ENCODE results near the gene IFNA16. TPM values are rescaled to one million over a fixed set of nuclear protein-coding genes. Genes with fewer than 3 reads are reported as not detected.
"Not testable (repeated sequence)": the region's sequence is repeated elsewhere in the genome, so short reads cannot be mapped to it uniquely, and the experiment has no call there.

IFNA16 gene
- total RNA-seq, 1 donor from 2014 or later: not detected

DNA sequence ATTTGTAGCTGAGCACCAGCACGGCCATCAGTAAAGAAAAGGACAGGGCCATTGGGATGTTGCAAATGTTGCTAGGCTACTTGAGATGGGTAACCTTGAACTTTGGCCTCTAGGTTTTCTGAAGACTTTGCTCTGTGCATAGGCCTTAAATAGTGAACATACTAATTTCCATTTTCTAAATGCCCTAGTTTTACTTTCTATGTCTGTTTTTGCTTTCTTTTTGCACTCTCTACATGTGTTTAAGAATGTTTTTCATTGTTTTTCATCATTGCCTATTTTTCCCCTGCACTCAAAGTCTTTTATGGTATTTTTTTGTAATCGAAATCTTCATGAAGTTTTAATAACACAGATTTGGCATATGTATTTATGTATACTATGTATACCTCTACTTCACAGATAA lies 11.0 kb upstream of the IFNA16 start, which contains the start of gene IFNA17:
Gene IFNA17, minus strand, starts transcription at position 101 of the 400 bp plus-strand sequence. Its CDS starts 49 bp downstream, at position 52.
- Mint-ChIP-seq H3K4me1 (ENCODE audit: low read depth) (no peaks in the 10 kb centered on the region), H3K9me3 (no peaks in the 10 kb centered on the region), H3K27ac (no peak within 1 kb of the TSS), H3K4me3 (no peak within 1 kb of the TSS), H3K27me3 (ENCODE audit: insufficient read depth) (peaks cover 8% of the 10 kb centered on the region), H3K36me3 (ENCODE audit: low read depth) (no peaks in the 10 kb centered on the region)
- intact Hi-C loops (cut with micrococcal nuclease): no loop called here
- no peak for DNase-seq (ENCODE audit: low spot score)

DNA sequence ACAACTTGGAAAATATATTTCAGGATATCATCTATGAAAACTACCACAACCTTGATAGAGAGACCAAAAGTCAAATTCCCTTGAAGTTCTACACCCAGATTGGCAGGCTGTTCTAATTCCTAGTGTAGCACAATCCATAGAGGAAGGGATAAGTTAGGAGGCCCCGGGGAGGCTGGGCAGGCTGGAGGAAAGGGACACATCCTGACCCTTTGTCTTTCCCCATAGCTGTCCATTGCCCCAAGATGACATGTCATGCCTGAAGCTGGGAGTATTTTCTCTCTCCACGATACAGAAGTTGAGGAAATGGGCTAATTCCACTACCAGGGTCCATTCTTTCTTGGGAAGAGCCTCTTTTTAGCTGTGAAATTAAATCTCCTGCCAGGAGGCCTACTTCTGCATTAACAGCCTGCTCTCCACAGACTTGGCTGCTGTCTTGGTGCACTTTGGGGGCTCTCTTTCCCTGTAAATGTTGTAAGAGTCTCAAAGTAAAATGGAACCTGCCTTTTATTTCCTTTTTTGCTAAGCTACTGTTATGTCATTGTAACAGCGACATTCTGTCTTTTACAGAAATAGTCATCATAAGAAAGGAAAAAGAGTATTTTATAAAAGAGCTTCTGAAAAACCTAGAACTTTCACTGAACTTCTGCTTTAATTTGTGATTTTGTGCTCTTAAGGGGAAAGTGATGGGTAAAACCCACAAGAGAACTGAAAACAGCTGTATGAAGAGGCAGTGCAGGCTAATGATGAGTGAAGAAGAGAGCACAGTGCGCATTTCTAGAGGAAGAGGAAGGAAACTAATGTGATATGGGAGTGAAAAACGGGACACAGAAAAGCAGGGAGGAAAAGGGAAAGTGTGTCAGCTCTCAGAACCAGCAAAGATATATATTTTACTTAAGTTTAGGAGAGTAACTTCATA lies 3.4 kb downstream of the IFNA16 start:
- H3K9me3 Mint-ChIP-seq; H3K4me3 Mint-ChIP-seq; intact Hi-C loops (cut with micrococcal nuclease); DNase-seq (ENCODE audit: low spot score); H3K27ac Mint-ChIP-seq; H3K36me3 Mint-ChIP-seq (ENCODE audit: low read depth); H3K4me1 Mint-ChIP-seq (ENCODE audit: low read depth): not testable (repeated sequence)
- H3K27me3 Mint-ChIP-seq (ENCODE audit: insufficient read depth): peaks cover 30% of the 10 kb centered on the region

DNA sequence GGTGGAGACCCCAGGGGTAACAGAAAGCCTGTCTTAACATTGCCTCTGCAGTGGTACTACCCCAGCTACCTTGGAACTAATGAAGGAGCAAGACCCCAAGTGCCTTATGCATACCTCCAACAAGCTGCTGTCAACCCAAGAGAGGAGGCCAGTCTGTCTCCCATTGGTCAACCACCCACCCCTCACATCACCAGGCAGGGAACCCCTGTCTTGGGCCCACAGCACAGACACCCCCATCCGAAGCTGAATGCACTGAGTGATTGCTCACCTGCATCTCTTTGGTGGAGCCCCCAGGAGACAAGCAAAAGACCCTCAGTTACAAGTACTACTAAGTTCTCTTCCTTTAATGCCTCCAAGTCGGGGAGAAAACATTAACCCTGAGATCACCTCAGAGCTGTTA lies 5.0 kb downstream of the IFNA16 start:
- intact Hi-C loops (cut with micrococcal nuclease); DNase-seq (ENCODE audit: low spot score): not testable (repeated sequence)

DNA sequence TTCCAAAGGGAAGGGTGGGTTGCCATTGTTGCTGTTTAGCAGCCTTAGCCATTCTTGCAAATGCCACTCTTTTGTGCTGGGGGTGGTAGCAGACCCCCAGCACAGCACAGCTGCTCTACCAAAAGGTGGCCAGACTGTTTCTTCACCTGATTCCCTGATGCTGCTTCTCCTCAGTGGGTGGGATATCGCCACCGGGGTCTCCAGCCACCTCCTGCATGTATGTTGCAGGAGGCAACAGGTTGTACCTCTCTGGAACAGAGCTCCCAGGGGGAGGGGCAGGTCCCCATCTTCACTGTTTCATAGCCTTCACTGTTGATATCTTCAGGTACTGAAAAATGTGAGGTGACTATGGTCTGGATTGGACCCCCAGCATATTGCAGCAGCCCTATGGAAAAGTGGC lies 6.3 kb downstream of the IFNA16 start:
- H3K9me3 Mint-ChIP-seq; intact Hi-C loops (cut with micrococcal nuclease); H3K36me3 Mint-ChIP-seq (ENCODE audit: low read depth); H3K27ac Mint-ChIP-seq; H3K4me1 Mint-ChIP-seq (ENCODE audit: low read depth); DNase-seq (ENCODE audit: low spot score); H3K4me3 Mint-ChIP-seq: not testable (repeated sequence)
- peaks cover 15% of the 10 kb centered on the region for H3K27me3 Mint-ChIP-seq (ENCODE audit: insufficient read depth)

More for the DNA sequence above, 5.0 kb downstream of the IFNA16 start:
- not testable (repeated sequence) for H3K9me3 Mint-ChIP-seq; H3K36me3 Mint-ChIP-seq (ENCODE audit: low read depth); H3K27ac Mint-ChIP-seq; H3K4me3 Mint-ChIP-seq; H3K4me1 Mint-ChIP-seq (ENCODE audit: low read depth)
- H3K27me3 Mint-ChIP-seq (ENCODE audit: insufficient read depth): peaks cover 20% of the 10 kb centered on the region

DNA sequence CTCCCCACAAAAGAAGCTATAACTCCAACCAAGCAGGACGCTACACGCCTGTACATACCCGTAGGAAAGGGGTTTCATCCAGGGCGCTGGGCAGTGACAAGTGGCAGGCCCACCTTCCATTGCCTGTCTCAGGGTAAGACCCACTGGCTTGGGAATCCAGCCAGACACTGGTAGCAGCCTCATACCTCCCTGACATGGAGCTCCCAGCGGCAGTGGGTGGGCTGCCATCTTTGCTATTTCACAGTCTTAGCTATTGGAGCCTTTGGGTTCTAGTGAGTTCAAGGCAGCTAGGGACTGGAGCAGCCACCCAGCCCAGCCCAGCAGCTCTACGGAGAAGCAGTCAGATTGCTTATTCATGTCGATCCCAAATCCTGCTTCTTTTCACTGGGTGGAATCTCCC lies 6.8 kb downstream of the IFNA16 start:
- H3K4me1 Mint-ChIP-seq (ENCODE audit: low read depth): no peaks in the 10 kb centered on the region
- intact Hi-C loops (cut with micrococcal nuclease): no loop called here
- no peaks in the 10 kb centered on the region for H3K36me3 Mint-ChIP-seq (ENCODE audit: low read depth)
- no peaks in the 10 kb centered on the region for H3K9me3 Mint-ChIP-seq
- no peak overlapping the region for H3K4me3 Mint-ChIP-seq
- DNase-seq (ENCODE audit: low spot score): no peak
- no peak overlapping the region for H3K27ac Mint-ChIP-seq
- peaks cover 15% of the 10 kb centered on the region for H3K27me3 Mint-ChIP-seq (ENCODE audit: insufficient read depth)

DNA sequence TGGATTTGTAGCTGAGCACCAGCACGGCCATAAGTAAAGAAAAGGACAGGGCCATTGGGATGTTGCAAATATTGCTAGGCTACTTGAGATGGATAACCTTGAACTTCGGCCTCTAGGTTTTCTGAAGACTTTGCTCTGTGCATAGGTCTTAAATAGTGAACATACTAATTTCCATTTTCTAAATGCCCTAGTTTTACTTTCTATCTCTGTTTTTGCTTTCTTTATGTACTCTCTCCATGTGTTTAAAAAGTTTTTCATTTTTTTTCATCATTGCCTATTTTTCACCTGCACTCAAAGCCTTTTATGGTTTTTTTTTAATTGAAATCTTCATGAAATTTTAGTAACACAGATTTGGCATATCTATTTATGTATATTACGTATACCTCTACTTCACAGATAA lies 10.1 kb downstream of the IFNA16 start, which contains the start of gene IFNA10:
Gene IFNA10, minus strand, starts transcription at position 101 of the 400 bp plus-strand sequence. Its CDS starts 46 bp downstream, at position 55.
- H3K4me3 Mint-ChIP-seq; H3K4me1 Mint-ChIP-seq (ENCODE audit: low read depth); H3K36me3 Mint-ChIP-seq (ENCODE audit: low read depth); H3K9me3 Mint-ChIP-seq; intact Hi-C loops (cut with micrococcal nuclease); H3K27ac Mint-ChIP-seq; DNase-seq (ENCODE audit: low spot score): not testable (repeated sequence)
- peaks cover 20% of the 10 kb centered on the region for H3K27me3 Mint-ChIP-seq (ENCODE audit: insufficient read depth)

DNA sequence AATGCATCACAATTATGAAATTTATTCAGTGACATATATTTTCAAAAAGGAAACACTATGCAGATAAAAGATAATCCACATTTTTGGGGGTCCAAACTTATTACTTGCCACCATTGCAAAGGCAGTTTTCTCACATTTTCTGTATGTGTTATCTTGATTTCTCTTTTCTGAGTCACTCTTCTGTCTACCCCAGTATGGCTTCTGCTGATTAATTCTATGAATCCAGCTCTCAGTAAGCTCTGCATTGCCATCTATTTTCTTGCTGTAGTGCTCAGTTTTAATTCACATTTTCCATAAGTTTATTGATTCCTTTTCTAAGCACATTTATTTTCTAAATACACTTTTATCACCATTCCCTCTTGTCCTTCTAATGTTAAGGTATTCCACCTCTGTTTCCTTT lies 11.9 kb downstream of the IFNA16 start:
- Mint-ChIP-seq H3K4me1 (ENCODE audit: low read depth) (no peaks in the 10 kb centered on the region), H3K27ac (no peak overlapping the region), H3K9me3 (no peaks in the 10 kb centered on the region), H3K36me3 (ENCODE audit: low read depth) (peaks cover 1% of the 10 kb centered on the region), H3K27me3 (ENCODE audit: insufficient read depth) (peaks cover 25% of the 10 kb centered on the region), H3K4me3 (no peak overlapping the region)
- no peak for DNase-seq (ENCODE audit: low spot score)
- intact Hi-C loops (cut with micrococcal nuclease): no loop called here

DNA sequence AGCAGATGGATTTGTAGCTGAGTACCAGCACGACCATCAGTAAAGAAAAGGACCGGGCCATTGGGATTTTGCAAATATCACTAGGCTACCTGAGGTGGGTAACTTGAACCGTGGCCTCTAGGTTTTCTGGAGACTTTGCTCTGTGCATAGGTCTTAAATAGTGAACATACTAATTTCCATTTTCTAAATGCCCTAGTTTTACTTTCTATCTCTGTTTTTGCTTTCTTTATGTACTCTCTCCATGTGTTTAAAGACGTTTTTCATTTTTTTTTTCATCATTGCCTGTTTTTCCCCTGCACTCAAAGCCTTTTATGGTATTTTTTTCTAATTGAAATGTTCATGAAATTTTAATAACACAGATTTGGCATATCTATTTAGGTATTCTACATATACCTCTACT lies 15.0 kb downstream of the IFNA16 start, which contains the start of gene IFNA7:
Gene IFNA7, minus strand, starts transcription at position 101 of the 400 bp plus-strand sequence. Its CDS starts 40 bp downstream, at position 61.
- H3K27ac Mint-ChIP-seq; H3K9me3 Mint-ChIP-seq; H3K36me3 Mint-ChIP-seq (ENCODE audit: low read depth); DNase-seq (ENCODE audit: low spot score); H3K4me1 Mint-ChIP-seq (ENCODE audit: low read depth); H3K4me3 Mint-ChIP-seq; intact Hi-C loops (cut with micrococcal nuclease): not testable (repeated sequence)
- peaks cover 28% of the 10 kb centered on the region for H3K27me3 Mint-ChIP-seq (ENCODE audit: insufficient read depth)

DNA sequence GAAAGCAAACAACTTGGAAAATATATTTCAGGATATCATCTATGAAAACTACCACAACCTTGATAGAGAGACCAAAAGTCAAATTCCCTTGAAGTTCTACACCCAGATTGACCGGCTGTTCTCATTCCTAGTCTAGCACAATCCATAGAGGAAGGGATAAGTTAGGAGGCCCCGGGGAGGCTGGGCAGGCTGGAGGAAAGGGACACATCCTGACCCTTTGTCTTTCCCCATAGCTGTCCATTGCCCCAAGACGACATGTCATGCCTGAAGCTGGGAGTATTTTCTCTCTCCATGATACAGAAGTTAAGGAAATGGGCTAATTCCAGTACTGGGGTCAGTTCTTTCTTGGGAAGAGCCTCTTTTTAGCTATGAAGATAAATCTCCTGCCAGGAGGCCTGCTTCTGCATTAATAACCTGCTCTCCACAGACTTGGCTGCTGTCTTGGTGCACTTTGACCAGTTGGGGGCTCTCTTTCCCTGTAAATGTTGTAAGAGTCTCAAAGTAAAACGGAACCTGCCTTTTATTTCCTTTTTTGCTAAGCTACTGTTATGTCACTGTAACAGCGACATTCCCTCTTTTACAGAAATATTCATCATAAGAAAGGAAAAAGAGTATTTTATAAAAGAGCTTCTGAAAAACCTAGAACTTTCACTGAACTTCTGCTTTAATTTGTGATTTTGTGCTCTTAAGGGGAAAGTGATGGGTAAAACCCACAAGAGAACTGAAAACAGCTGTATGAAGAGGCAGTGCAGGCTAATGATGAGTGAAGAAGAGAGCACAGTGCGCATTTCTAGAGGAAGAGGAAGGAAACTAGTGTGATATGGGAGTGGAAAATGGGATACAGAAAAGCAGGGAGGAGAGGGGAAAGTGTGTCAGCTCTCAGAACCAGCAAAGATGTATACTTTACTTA lies 22.0 kb downstream of the IFNA16 start:
- H3K4me1 Mint-ChIP-seq (ENCODE audit: low read depth); H3K27ac Mint-ChIP-seq; H3K4me3 Mint-ChIP-seq; H3K36me3 Mint-ChIP-seq (ENCODE audit: low read depth); H3K9me3 Mint-ChIP-seq: not testable (repeated sequence)
- intact Hi-C loops (cut with micrococcal nuclease): loop anchor here (1.0 to 10.0 kb wide), 3 partner anchors 132 to 594 kb away; no protein-coding TSS in a partner anchor
- DNase-seq (ENCODE audit: low spot score): peak; percentile 22
- peaks cover 17% of the 10 kb centered on the region for H3K27me3 Mint-ChIP-seq (ENCODE audit: insufficient read depth)

DNA sequence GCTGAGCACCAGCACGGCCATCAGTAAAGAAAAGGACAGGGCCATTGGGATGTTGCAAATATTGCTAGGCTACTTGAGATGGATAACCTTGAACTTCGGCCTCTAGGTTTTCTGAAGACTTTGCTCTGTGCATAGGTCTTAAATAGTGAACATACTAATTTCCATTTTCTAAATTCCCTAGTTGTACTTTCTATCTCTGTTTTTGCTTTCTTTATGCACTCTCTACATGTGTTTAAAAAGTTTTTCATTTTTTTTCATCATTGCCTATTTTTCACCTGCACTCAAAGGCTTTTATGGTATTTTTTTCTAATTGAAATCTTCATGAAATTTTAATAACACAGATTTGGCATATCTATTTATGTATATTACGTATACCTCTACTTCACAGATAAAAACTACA lies 29.6 kb downstream of the IFNA16 start, which contains the start of gene IFNA4:
Gene IFNA4, minus strand, starts transcription at position 101 of the 400 bp plus-strand sequence. Its CDS starts 56 bp downstream, at position 45.
- H3K4me1 Mint-ChIP-seq (ENCODE audit: low read depth); intact Hi-C loops (cut with micrococcal nuclease); H3K27ac Mint-ChIP-seq; H3K9me3 Mint-ChIP-seq; H3K4me3 Mint-ChIP-seq; DNase-seq (ENCODE audit: low spot score); H3K36me3 Mint-ChIP-seq (ENCODE audit: low read depth): not testable (repeated sequence)
- H3K27me3 Mint-ChIP-seq (ENCODE audit: insufficient read depth): peaks cover 16% of the 10 kb centered on the region

DNA sequence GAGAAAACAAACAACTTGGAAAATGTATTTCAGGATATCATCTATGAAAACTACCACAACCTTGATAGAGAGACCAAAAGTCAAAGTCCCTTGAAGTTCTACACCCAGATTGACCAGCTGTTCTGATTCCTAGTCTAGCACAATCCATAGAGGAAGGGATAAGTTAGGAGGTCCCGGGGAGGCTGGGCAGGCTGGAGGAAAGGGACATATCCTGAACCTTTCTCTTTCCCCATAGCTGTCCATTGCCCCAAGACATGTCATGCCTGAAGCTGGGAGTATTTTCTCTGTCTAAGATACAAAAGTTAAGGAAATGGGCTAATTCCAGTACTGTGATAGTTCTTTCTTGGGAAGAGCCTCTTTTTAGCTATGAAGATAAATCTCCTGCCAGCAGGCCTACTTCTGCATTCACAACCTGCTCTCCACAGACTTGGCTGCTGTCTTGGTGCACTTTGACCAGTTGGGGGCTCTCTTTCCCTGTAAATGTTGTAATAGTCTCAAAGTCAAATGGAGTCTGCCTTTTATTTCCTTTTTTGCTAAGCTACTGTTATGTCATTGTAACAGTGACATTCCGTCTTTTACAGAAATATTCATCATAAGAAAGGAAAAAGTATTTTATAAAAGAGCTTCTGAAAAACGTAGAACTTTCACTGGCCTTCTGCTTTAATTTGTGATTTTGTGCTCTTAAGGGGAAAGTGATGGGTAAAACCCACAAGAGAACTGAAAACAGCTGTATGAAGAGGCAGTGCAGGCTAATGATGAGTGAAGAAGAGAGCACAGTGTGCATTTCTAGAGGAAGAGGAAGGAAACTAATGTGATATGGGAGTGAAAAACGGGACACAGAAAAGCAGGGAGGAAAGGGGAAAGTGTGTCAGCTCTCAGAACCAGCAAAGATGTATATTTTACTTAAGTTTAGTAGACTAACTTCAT lies 34.0 kb downstream of the IFNA16 start:
- H3K36me3 Mint-ChIP-seq (ENCODE audit: low read depth); intact Hi-C loops (cut with micrococcal nuclease); H3K4me3 Mint-ChIP-seq; H3K4me1 Mint-ChIP-seq (ENCODE audit: low read depth); H3K27ac Mint-ChIP-seq; H3K27me3 Mint-ChIP-seq (ENCODE audit: insufficient read depth); DNase-seq (ENCODE audit: low spot score); H3K9me3 Mint-ChIP-seq: not testable (repeated sequence)

DNA sequence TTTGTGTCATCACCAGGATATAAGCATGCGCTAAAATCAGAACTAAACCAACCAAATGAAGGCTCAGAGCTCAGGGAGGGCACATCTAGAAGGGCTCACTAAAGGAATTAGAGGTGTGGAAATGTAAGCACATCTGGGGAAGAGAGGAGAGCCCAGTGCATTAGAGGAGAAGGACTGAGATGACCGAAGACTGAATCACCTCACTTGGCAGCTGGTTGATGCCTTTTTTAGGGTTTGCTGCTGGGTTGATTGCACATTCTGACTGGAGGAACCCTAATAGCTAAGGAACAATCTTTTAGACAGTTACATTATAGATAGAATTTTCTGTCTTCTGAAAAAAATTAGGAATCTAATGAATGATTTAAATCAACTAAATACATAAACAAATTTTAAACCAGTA lies 42.4 kb downstream of the IFNA16 start:
- no peaks in the 10 kb centered on the region for H3K4me1 Mint-ChIP-seq (ENCODE audit: low read depth)
- no peak for DNase-seq (ENCODE audit: low spot score)
- no peaks in the 10 kb centered on the region for H3K9me3 Mint-ChIP-seq
- H3K4me3 Mint-ChIP-seq: no peak overlapping the region
- H3K27ac Mint-ChIP-seq: no peak overlapping the region
- peaks cover 33% of the 10 kb centered on the region for H3K27me3 Mint-ChIP-seq (ENCODE audit: insufficient read depth)
- no peaks in the 10 kb centered on the region for H3K36me3 Mint-ChIP-seq (ENCODE audit: low read depth)
- intact Hi-C loops (cut with micrococcal nuclease): no loop called here
